Transverse colon (tissue), 4 donors: ENCODE measurements around the gene ETV6. TPM values are rescaled to one million over a fixed set of nuclear protein-coding genes. Genes with fewer than 3 reads are reported as not detected.

Experiments
- DNase-seq: peaks from one replicate; pipeline ENCODE4 v3.0.0-alpha.2; 2019
- H3K27ac ChIP-seq, 4 donors: fragments of 200-600 bp; sonication (generic); 2 replicates each; pipeline ENCODE4 v1.5.1; 2016 to 2018; ENCODE audit warnings: inconsistent platforms in 4 of 4
- H3K27me3 ChIP-seq: fragments of 200-600 bp; sonication (generic); 2 replicates; pipeline ENCODE4 v1.5.1; 2017; ENCODE audit warnings: inconsistent platforms
- H3K36me3 ChIP-seq, 4 donors: fragments of 200-600 bp; sonication (generic); 2 replicates each; pipeline ENCODE4 v1.5.1; 2017 to 2019; ENCODE audit warnings: inconsistent platforms in 4 of 4
- H3K4me1 ChIP-seq, 4 donors: fragments of 200-600 bp; sonication (generic); 2 replicates each; pipeline ENCODE4 v1.5.1; 2017 to 2020; ENCODE audit warnings: inconsistent platforms in 4 of 4
- H3K4me3 ChIP-seq, 4 donors: fragments of 200-600 bp; sonication (generic); 1 replicate in 1 of 4; 2 replicates in 3 of 4; pipeline versions ENCODE4 v1.5.1 to v1.6.1; 2017 to 2019; ENCODE audit warnings: inconsistent platforms in 4 of 4
- H3K9me3 ChIP-seq, 2 donors: fragments of 200-600 bp; sonication (generic); 2 replicates each; pipeline ENCODE4 v1.5.1; 2017 to 2019; ENCODE audit warnings: inconsistent platforms in 2 of 2
- EP300 ChIP-seq: sonication (generic); formaldehyde crosslinking; IDR thresholded peaks from one replicate; pipeline ENCODE4 v1.6.1; 2017; ENCODE audit warnings: antibody characterized with exemption, low read depth
- POLR2A ChIP-seq: fragments of 450-650 bp; IDR thresholded peaks from one replicate; pipeline ENCODE4 v1.6.1; 2016; ENCODE audit warnings: antibody characterized with exemption, mild to moderate bottlenecking, moderate library complexity
- POLR2AphosphoS5 ChIP-seq, 3 donors: sonication (generic); formaldehyde crosslinking; IDR thresholded peaks; one replicate each; pipeline ENCODE4 v1.6.1; 2016; ENCODE audit warnings: antibody characterized with exemption in 3 of 3
- WGBS, 2 donors: methylation state at CpG; one replicate each; pipeline ENCODE4 v1.1.5; 2018; ENCODE audit warnings: low coverage in 1 of 2; 5-methylcytosine and 5-hydroxymethylcytosine counted together
- in situ Hi-C, 4 donors: fragments of 200-750 bp; cut with MboI; loops; one replicate each; pipeline versions ENCODE4 v1.15.0 to v1.15.1; 2017; ENCODE audit warnings: low sequenced_read_pairs in 3 of 4, low pct_ligation_motif_present in 1 of 4, low pct_unique_long_range_greater_than_20kb in 1 of 4
- intact Hi-C: fragments of 100-400 bp; cut with DNase I; formaldehyde crosslinking; loops from one replicate; pipeline ENCODE4 v1.15.1; 2023; ENCODE audit warnings: low total_unique reads
- total RNA-seq, 4 donors: library from RNA; depleted of rRNA; stranded (reverse); fragments of >200 nt; gene quantifications; one replicate each; pipeline ENCODE4 v1.1.0, GENCODE V29; 2016
- TF ChIP-seq, protein P1 (sequence below), 5 experiments: fragments of 200-600 bp in 3 of 5; fragments of 450-650 bp in 2 of 5; sonication (generic) in 3 of 5; IDR thresholded peaks; 1 replicate in 2 of 5; 2 replicates in 3 of 5; pipeline ENCODE4 v1.5.1; 2016 to 2017; ENCODE audit warnings: antibody characterized with exemption in 5 of 5, inconsistent platforms in 3 of 5, mild to moderate bottlenecking in 2 of 5, moderate library complexity in 1 of 5

Gene ETV6
- total RNA-seq, 4 donors from 2014 or later: 19.9 to 47.9 (median 41.0) TPM

DNA sequence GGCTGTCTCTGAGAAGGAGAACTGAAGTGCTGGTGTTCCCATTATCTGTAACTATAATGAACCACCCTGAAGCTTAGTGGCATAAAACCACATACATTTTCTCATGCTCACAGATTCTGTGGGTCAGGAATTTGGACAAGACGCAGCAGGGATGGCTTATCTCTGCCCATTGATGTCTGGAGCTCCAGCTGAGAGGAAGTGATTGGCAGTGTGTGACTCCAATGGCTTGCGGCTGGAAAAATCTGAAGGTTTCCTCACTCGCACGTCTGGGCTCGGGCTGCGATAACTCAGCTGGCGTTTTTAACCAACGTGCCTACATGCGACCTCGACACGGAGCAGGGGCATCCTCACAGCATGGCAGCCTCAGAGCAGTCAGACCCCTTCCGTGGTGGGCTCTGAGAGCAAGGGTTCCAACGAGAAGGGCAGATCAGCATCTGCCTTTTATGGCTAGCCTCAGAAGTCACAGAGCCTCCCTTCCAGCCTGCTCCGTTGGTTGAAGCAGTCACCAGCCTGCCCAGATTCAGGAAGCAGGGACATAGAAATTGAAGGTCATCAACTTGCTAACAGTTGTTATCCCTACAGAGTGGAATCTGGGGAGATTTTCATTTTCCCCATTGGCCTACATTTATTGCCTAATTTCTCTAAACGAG, 277.9 kb downstream of the ETV6 start:
- whole genome bisulfite sequencing, 2 donors: 64 to 84% methylated on average over 2 to 15 of the region's 15 CpGs
- peaks cover 0 to 19% (median 5%) of the 10 kb centered on the region in 4 donors for H3K4me1 ChIP-seq
- no peak for DNase-seq
- H3K27me3 ChIP-seq: no peaks in the 10 kb centered on the region
- no peak overlapping the region for H3K4me3 ChIP-seq
- H3K9me3 ChIP-seq: no peaks in the 10 kb centered on the region
- no peaks in the 10 kb centered on the region for H3K36me3 ChIP-seq
- TF ChIP-seq POLR2AphosphoS5 (IDR thresholded peaks at IDR 0.05) (no peak), EP300 (no peak), POLR2A (no peak)
- TF ChIP-seq, protein P1, sequence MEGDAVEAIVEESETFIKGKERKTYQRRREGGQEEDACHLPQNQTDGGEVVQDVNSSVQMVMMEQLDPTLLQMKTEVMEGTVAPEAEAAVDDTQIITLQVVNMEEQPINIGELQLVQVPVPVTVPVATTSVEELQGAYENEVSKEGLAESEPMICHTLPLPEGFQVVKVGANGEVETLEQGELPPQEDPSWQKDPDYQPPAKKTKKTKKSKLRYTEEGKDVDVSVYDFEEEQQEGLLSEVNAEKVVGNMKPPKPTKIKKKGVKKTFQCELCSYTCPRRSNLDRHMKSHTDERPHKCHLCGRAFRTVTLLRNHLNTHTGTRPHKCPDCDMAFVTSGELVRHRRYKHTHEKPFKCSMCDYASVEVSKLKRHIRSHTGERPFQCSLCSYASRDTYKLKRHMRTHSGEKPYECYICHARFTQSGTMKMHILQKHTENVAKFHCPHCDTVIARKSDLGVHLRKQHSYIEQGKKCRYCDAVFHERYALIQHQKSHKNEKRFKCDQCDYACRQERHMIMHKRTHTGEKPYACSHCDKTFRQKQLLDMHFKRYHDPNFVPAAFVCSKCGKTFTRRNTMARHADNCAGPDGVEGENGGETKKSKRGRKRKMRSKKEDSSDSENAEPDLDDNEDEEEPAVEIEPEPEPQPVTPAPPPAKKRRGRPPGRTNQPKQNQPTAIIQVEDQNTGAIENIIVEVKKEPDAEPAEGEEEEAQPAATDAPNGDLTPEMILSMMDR (IDR thresholded peaks at IDR 0.05): no peak
- H3K27ac ChIP-seq: no peak overlapping the region
- intact Hi-C loops (no loop called here), in situ Hi-C loops (no loop called here)

DNA sequence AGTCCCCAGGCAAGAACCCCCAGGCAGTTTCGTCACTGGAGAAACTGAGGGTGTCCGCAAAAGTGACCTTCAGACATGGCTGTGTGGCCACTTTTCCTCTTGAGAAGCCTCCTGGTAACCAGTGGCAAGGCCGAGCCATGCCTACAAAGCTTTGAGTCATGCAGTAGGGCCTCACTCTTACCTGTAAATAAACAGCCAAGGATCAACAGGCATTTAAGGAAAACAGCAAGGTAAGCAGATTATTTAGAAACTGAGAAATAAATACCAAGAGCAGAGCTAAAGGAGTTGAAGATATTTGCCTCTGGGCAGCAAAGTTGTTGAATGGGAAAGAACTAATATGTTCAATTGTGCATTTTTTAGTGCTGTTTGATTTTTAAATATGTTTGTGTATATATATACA, 280.2 kb downstream of the ETV6 start:
- Histone ChIP-seq H3K4me1 (peaks cover 0 to 7% (median 2%) of the 10 kb centered on the region in 4 donors), H3K27me3 (no peaks in the 10 kb centered on the region), H3K9me3 (no peaks in the 10 kb centered on the region), H3K36me3 (no peaks in the 10 kb centered on the region), H3K27ac (no peak overlapping the region), H3K4me3 (no peak overlapping the region)
- WGBS, 2 donors: 91% methylated on average over 3 of the region's 3 CpGs; no CpG with 5 or more reads in 1 of the 2 donors
- TF ChIP-seq EP300: no peak
- in situ Hi-C loops: no loop called here
- DNase-seq: no peak
- intact Hi-C loops: no loop called here

DNA sequence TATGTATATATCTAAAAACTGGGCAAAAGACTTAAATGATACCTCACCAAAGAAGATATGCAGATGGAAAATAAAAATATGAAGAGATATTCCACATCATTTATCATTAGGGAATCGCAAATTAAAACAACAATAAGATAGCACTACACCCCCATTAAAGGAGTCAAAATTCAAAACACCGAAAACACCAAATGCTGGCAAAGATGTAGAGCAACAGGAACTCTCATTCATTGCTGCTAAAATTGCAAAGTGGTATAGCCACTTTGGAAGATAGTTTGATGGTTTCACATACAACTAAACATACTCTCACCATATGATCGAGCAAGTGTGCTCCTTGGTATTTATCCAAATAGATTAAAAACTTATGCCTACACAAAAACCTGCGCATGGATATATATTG, 289.7 kb downstream of the ETV6 start:
- 92 to 97% methylated on average over 4 of the region's 4 CpGs for WGBS, 2 donors
- TF ChIP-seq, protein P1 (IDR thresholded peaks at IDR 0.05): no peak
- TF ChIP-seq POLR2A (no peak), EP300 (no peak), POLR2AphosphoS5 (IDR thresholded peaks at IDR 0.05) (no peak)
- DNase-seq: no peak
- H3K27ac ChIP-seq: no peak overlapping the region
- H3K36me3 ChIP-seq: no peaks in the 10 kb centered on the region
- intact Hi-C loops (no loop called here), in situ Hi-C loops (no loop called here)
- no peaks in the 10 kb centered on the region for H3K9me3 ChIP-seq
- no peak overlapping the region for H3K4me3 ChIP-seq
- H3K27me3 ChIP-seq: no peaks in the 10 kb centered on the region
- peaks cover 0 to 3% (median 0%) of the 10 kb centered on the region in 4 donors for H3K4me1 ChIP-seq

DNA sequence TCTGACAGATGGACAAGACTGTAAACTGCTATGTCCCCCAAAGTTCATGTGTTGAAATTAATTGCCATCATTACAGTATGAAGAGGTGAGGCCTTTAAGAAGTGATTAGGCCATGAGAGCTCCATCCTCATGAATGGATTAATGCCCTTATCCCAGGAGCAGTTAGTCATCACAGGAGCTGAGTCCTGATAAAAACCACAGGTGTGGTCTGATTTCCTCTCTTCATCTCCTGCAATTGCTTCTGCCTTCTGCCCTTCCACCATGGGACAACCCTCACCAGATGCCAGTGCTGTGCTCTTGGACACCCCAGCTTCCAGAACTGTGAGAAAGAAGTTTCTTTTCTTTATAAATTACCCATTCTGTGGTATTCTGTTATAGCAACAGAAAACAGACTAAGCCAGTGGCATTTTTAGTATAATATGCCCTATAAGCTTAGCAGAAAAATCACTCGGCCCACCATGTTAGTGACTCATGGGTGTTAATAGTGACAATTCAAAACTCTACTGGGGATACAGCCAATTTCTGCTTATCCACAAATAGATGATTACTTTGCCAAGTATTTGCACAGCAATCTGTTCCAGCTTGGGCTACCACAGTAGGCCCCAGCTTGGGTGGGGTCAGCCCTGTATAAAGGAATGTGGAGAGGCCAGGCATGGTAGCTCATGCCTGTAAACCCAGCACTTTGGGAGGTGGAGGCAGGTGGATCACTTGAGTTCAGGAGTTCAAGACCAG, 292.3 kb downstream of the ETV6 start:
- intact Hi-C loops: no loop called here
- Histone ChIP-seq H3K36me3 (no peaks in the 10 kb centered on the region), H3K27ac (no peak overlapping the region), H3K27me3 (no peaks in the 10 kb centered on the region), H3K9me3 (no peaks in the 10 kb centered on the region), H3K4me3 (no peak overlapping the region), H3K4me1 (peaks cover 0 to 3% (median 0%) of the 10 kb centered on the region in 4 donors)
- in situ Hi-C loops: no loop called here
- no peak for DNase-seq
- 46% methylated on average over 1 of the region's 1 CpG; no CpG with 5 or more reads in 1 of the 2 donors for WGBS, 2 donors
- no peak for TF ChIP-seq POLR2A
- no peak for TF ChIP-seq POLR2AphosphoS5 (IDR thresholded peaks at IDR 0.05)
- TF ChIP-seq EP300: no peak
- TF ChIP-seq, protein P1 (IDR thresholded peaks at IDR 0.05): no peak
